Endothelial cell of umbilical vein (primary cell): ENCODE measurements around the gene MED12L.

Experiments used
- EZH2 ChIP-seq: IDR thresholded peaks from 2 replicates; pipeline ENCODE4 v1.6.1; 2012; ENCODE audit warnings: borderline replicate concordance, low read depth, mild to moderate bottlenecking, moderate library complexity, low read length, inconsistent platforms; ENCODE audit not compliant: severe bottlenecking
- FOS ChIP-seq: IDR thresholded peaks from 2 replicates; pipeline ENCODE4 v1.6.1; 2011; ENCODE audit warnings: mild to moderate bottlenecking, low read length, moderate library complexity, borderline replicate concordance; ENCODE audit not compliant: insufficient read depth
- POLR2A ChIP-seq: IDR thresholded peaks from 2 replicates; pipeline ENCODE4 v1.6.1; 2012; ENCODE audit warnings: low read depth, mild to moderate bottlenecking, control low read depth, low read length
- TF ChIP-seq, protein P1 (sequence below), 2 donors: IDR thresholded peaks; 1 replicate in 1 of 2; 2 replicates in 1 of 2; pipeline ENCODE4 v1.5.1; 2011; ENCODE audit warnings: low read length in 2 of 2, mild to moderate bottlenecking in 2 of 2, moderate library complexity in 2 of 2, control low read depth in 1 of 2, inconsistent platforms in 1 of 2, low read depth in 1 of 2; ENCODE audit not compliant: insufficient read depth in 1 of 2; ENCODE audit errors: extremely low read depth in 1 of 2

- TF ChIP-seq FOS (no peak), EZH2 (no peak), POLR2A (no peak)
- TF ChIP-seq, protein P1, sequence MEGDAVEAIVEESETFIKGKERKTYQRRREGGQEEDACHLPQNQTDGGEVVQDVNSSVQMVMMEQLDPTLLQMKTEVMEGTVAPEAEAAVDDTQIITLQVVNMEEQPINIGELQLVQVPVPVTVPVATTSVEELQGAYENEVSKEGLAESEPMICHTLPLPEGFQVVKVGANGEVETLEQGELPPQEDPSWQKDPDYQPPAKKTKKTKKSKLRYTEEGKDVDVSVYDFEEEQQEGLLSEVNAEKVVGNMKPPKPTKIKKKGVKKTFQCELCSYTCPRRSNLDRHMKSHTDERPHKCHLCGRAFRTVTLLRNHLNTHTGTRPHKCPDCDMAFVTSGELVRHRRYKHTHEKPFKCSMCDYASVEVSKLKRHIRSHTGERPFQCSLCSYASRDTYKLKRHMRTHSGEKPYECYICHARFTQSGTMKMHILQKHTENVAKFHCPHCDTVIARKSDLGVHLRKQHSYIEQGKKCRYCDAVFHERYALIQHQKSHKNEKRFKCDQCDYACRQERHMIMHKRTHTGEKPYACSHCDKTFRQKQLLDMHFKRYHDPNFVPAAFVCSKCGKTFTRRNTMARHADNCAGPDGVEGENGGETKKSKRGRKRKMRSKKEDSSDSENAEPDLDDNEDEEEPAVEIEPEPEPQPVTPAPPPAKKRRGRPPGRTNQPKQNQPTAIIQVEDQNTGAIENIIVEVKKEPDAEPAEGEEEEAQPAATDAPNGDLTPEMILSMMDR (IDR thresholded peaks at IDR 0.05; ENCODE audit: extremely low read depth in 1 of 2, insufficient read depth in 1 of 2, low read depth in 1 of 2, low read length in 2 of 2), result no peak
Observed at GRCh38 chr3:151144016-151144415, 58.6 kb downstream of the MED12L start.
